Endodermal cell (in vitro differentiated cells): Measurements from ENCODE around the gene ZNF423. TPM values are rescaled to one million over a fixed set of nuclear protein-coding genes. Genes with fewer than 3 reads are reported as not detected.
A peak's percentile ranks its signal among the peaks of the same experiment; 100 is the strongest.

Experiments
- DNase-seq: peaks from one replicate; pipeline ENCODE4 v3.0.0-alpha.2; 2017
- H3K27ac ChIP-seq: 2 replicates; pipeline ENCODE4 v1.5.1; 2013; ENCODE audit warnings: mild to moderate bottlenecking, low read depth, low read length, moderate library complexity
- H3K27me3 ChIP-seq: 2 replicates; pipeline ENCODE4 v1.6.1; 2013; ENCODE audit warnings: mild to moderate bottlenecking, low read length, moderate library complexity; ENCODE audit not compliant: insufficient read depth, control insufficient read depth, poor library complexity, severe bottlenecking
- H3K36me3 ChIP-seq: 2 replicates; pipeline ENCODE4 v1.7.0; 2013; ENCODE audit warnings: mild to moderate bottlenecking, low read length, moderate library complexity; ENCODE audit not compliant: control insufficient read depth, insufficient read depth
- H3K4me1 ChIP-seq: one replicate; pipeline ENCODE4 v1.7.0; 2013; ENCODE audit warnings: low read length; ENCODE audit not compliant: control insufficient read depth, insufficient read depth
- H3K4me3 ChIP-seq: 2 replicates; pipeline ENCODE4 v1.5.1; 2013; ENCODE audit warnings: mild to moderate bottlenecking, low read length, moderate library complexity
- H3K9ac ChIP-seq: 2 replicates; pipeline ENCODE4 v1.6.1; 2013; ENCODE audit warnings: mild to moderate bottlenecking, low read length, moderate library complexity; ENCODE audit not compliant: poor library complexity, severe bottlenecking; ENCODE audit errors: extremely low read depth
- H3K9me3 ChIP-seq: 2 replicates; pipeline ENCODE4 v1.6.1; 2013; ENCODE audit warnings: mild to moderate bottlenecking, low read length, moderate library complexity; ENCODE audit not compliant: control insufficient read depth
- H3K27ac Mint-ChIP-seq: 2 replicates; pipeline ENCODE4 v1.8.0; 2020; ENCODE audit warnings: mixed read lengths
- H3K27me3 Mint-ChIP-seq: 2 replicates; pipeline ENCODE4 v1.8.0; 2021; ENCODE audit warnings: mild to moderate bottlenecking, mixed read lengths; ENCODE audit not compliant: insufficient read depth
- H3K36me3 Mint-ChIP-seq: 2 replicates; pipeline ENCODE4 v1.8.0; 2020; ENCODE audit warnings: low read depth, mixed read lengths
- H3K4me1 Mint-ChIP-seq: 2 replicates; pipeline ENCODE4 v1.8.0; 2020; ENCODE audit warnings: mixed read lengths
- H3K4me3 Mint-ChIP-seq: 2 replicates; pipeline ENCODE4 v1.8.0; 2020; ENCODE audit warnings: mild to moderate bottlenecking, moderate library complexity, mixed read lengths
- H3K9me3 Mint-ChIP-seq: 2 replicates; pipeline ENCODE4 v1.8.0; 2020; ENCODE audit warnings: mild to moderate bottlenecking, mixed read lengths
- CTCF ChIP-seq: fragments of 200-600 bp; sonication (generic); conservative IDR thresholded peaks from 2 replicates; pipeline ENCODE4 v1.5.0; 2021; ENCODE audit warnings: antibody characterized with exemption, mild to moderate bottlenecking
- WGBS, 2 experiments: methylation state at CpG; one replicate each; pipeline versions ENCODE4 v1.1.5 to v1.1.7; 2013; ENCODE audit warnings: missing lambda C conversion rate in 2 of 2, mixed read lengths in 1 of 2; ENCODE audit not compliant: insufficient coverage in 1 of 2, insufficient read length in 1 of 2; 5-methylcytosine and 5-hydroxymethylcytosine counted together
- total RNA-seq, 2 donors: library from RNA; stranded (reverse); fragmentation: NEBNext Ultra II Directional in 1 of 2; extraction: Animal tissue kit (Norgen Biotek cat#: 25700) in 1 of 2; gene quantifications; 2 replicates in 1 of 2; 3 replicates in 1 of 2; pipeline ENCODE4 v1.2.1, GENCODE V29; 2021

Gene ZNF423
- total RNA-seq, 2 donors from 2014 or later, result 30.3 to 41.9 TPM

GRCh38 chr16:49515016-49515565, 340.8 kb downstream of the ZNF423 start:
- DNase-seq, result no peak
- TF ChIP-seq CTCF, result no peak
- H3K36me3 Mint-ChIP-seq, result no peaks in the 10 kb centered on the region
- H3K4me1 Mint-ChIP-seq, result no peaks in the 10 kb centered on the region
- H3K36me3 ChIP-seq, result no peaks in the 10 kb centered on the region
- 94 to 99% methylated on average over 8 to 11 of the region's 11 CpGs for WGBS, 2 experiments
- H3K4me3 ChIP-seq, result no peak overlapping the region
- H3K9me3 Mint-ChIP-seq, result no peaks in the 10 kb centered on the region
- H3K27ac Mint-ChIP-seq, result no peak overlapping the region
- H3K27ac ChIP-seq, result no peak overlapping the region
- no peak overlapping the region for H3K9ac ChIP-seq
- no peaks in the 10 kb centered on the region for H3K9me3 ChIP-seq
- H3K27me3 ChIP-seq, result no peaks in the 10 kb centered on the region
- H3K4me3 Mint-ChIP-seq, result no peak overlapping the region
- no peaks in the 10 kb centered on the region for H3K27me3 Mint-ChIP-seq
- no peaks in the 10 kb centered on the region for H3K4me1 ChIP-seq

GRCh38 chr16:49514073-49514980, 341.6 kb downstream of the ZNF423 start:
- H3K4me3 ChIP-seq, result no peak overlapping the region
- H3K27me3 ChIP-seq, result no peaks in the 10 kb centered on the region
- no peaks in the 10 kb centered on the region for H3K4me1 Mint-ChIP-seq
- H3K4me3 Mint-ChIP-seq, result no peak overlapping the region
- no peak overlapping the region for H3K27ac Mint-ChIP-seq
- no peaks in the 10 kb centered on the region for H3K4me1 ChIP-seq
- no peak for TF ChIP-seq CTCF
- no peak for DNase-seq
- WGBS, 2 experiments, result 90 to 95% methylated on average over 16 to 24 of the region's 24 CpGs
- no peaks in the 10 kb centered on the region for H3K36me3 ChIP-seq
- H3K27me3 Mint-ChIP-seq, result no peaks in the 10 kb centered on the region
- H3K36me3 Mint-ChIP-seq, result no peaks in the 10 kb centered on the region
- no peak overlapping the region for H3K9ac ChIP-seq
- H3K27ac ChIP-seq, result no peak overlapping the region
- no peaks in the 10 kb centered on the region for H3K9me3 Mint-ChIP-seq
- H3K9me3 ChIP-seq, result no peaks in the 10 kb centered on the region

GRCh38 chr16:49513040-49513439, 342.9 kb downstream of the ZNF423 start:
- H3K9me3 Mint-ChIP-seq, result no peaks in the 10 kb centered on the region
- peak; percentile 61 for TF ChIP-seq CTCF
- no peak overlapping the region for H3K27ac Mint-ChIP-seq
- no peaks in the 10 kb centered on the region for H3K27me3 Mint-ChIP-seq
- Histone ChIP-seq H3K4me3 (no peak overlapping the region), H3K27ac (no peak overlapping the region), H3K9ac (no peak overlapping the region), H3K36me3 (no peaks in the 10 kb centered on the region), H3K27me3 (no peaks in the 10 kb centered on the region), H3K4me1 (no peaks in the 10 kb centered on the region), H3K9me3 (no peaks in the 10 kb centered on the region)
- H3K4me3 Mint-ChIP-seq, result no peak overlapping the region
- peak; percentile 82 for DNase-seq
- H3K4me1 Mint-ChIP-seq, result no peaks in the 10 kb centered on the region
- 77 to 89% methylated on average over 3 to 7 of the region's 7 CpGs for WGBS, 2 experiments
- H3K36me3 Mint-ChIP-seq, result no peaks in the 10 kb centered on the region
